Bronchial epithelial cell (primary cell): ENCODE results near the gene HCN4. TPM values are rescaled to one million over a fixed set of nuclear protein-coding genes. Genes with fewer than 3 reads are reported as not detected.

Experiments
- DNase-seq: peaks from one replicate; pipeline ENCODE4 v3.0.0-alpha.2; 2010; ENCODE audit warnings: low read depth
- FAIRE-seq: peaks from 2 replicates; lab custom pipeline; 2011; peaks lifted over from hg19 to GRCh38; lab: Jason Lieb, UNC
- H3K27me3 ChIP-seq: 2 replicates; pipeline ENCODE4 v1.5.1; 2011; ENCODE audit warnings: low read length; ENCODE audit not compliant: control insufficient read depth, insufficient read depth
- H3K36me3 ChIP-seq: 2 replicates; pipeline ENCODE4 v1.5.1; 2011; ENCODE audit warnings: low read length; ENCODE audit not compliant: control insufficient read depth, insufficient read depth
- H3K4me3 ChIP-seq: 2 replicates; pipeline ENCODE4 v1.5.1; 2011; ENCODE audit warnings: mild to moderate bottlenecking, low read depth, low read length, control low read depth
- CTCF ChIP-seq: IDR thresholded peaks from 2 replicates; pipeline ENCODE4 v1.5.1; 2011; ENCODE audit warnings: mild to moderate bottlenecking, moderate library complexity, low read length, control low read depth, inconsistent platforms; ENCODE audit not compliant: insufficient read depth, severe bottlenecking
- total RNA-seq: library from RNA; depleted of rRNA; stranded (reverse); fragments of >200 nt; gene quantifications from 2 replicates; pipeline ENCODE4 v1.2.1, GENCODE V29; 2014

Gene HCN4
- total RNA-seq, 1 donor from 2014 or later: not detected

DNA sequence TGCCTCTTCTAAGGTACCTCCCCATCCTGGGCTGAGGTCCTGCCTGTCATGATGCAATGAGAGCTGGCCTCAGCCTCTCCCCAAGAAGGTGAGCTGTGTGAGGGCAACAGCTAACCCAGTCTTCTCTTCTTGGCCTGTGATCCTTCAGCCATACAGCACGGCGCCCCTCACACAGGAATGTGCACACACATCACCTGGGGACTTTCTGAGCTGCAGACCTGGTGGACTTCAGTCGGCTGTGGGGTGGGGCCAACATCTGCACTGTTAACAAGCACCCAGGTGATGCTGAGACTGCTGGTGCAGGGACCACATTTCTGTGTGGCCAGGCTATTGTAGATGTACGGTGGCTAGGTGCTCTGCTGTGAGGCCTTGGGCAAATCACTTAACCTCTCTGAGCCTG is 14.5 kb downstream of the HCN4 start:
- DNase-seq: no peak

DNA sequence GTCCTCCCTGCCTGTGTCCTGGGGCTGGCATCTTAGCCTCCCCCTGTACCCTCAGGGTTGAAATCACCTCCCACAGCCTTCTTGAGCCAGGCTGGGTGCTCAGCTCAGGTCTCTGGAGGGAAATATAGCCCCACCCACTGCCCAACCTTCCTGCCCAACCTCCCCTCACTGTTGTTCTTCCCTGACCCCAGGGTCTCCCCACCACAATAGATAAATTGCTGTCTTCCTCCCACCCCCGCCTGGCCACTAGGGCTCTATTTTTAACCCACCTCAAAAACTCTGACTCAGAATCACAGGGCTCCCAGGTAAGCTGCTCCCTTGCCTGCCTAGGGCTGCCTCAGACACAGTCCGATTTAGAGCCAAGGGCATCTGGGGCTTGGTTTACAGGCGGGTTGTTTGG is 15.0 kb downstream of the HCN4 start:
- DNase-seq: no peak
- no peaks in the 10 kb centered on the region for H3K36me3 ChIP-seq
- TF ChIP-seq CTCF: no peak
- H3K4me3 ChIP-seq: no peak overlapping the region
- no peak for FAIRE-seq
- peaks cover 1% of the 10 kb centered on the region for H3K27me3 ChIP-seq

More for the DNA sequence above, 14.5 kb downstream of the HCN4 start:
- Histone ChIP-seq H3K36me3 (no peaks in the 10 kb centered on the region), H3K27me3 (peaks cover 1% of the 10 kb centered on the region), H3K4me3 (no peak overlapping the region)
- no peak for TF ChIP-seq CTCF
- FAIRE-seq: peak; percentile 90

DNA sequence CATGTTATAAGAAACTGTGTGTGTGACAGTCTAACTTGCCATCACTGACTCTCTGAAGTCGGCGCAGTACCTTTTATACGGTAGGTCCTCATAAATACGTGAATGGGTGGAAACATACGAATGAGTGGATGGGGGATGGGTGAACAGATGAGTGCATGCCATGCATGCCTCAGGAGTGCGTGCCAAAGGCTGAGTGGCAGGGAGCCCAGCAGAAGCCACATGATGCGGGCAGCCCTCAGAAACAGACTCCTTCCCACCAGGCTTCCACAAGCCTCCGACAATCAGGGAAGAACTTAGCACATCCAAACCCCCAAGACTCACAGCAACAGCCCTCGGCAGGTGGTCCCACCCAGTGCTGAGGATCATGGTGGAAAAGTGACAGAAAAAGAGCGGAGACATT is 16.7 kb downstream of the HCN4 start:
- no peak for FAIRE-seq
- Histone ChIP-seq H3K36me3 (no peaks in the 10 kb centered on the region), H3K4me3 (no peak overlapping the region), H3K27me3 (peaks cover 1% of the 10 kb centered on the region)
- TF ChIP-seq CTCF: no peak
- no peak for DNase-seq

DNA sequence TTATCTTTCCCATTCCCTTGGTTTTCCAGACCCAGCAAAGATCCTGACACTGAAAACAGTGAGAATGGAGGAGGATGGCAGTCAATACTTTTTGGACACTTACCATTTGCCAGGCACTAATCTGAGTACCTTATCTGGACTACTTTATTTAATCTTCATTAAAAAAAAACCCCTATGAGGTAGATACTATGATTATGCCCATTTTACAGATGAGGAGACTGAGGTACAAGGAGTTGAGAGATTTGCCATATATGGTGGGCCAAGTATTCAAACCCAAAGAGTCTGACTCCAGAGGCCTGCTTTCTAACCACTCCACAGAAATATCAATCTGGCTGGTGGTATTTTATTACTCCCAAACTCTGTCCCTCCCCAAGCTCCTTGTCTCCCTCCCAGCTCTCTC is 19.6 kb downstream of the HCN4 start:
- no peak for FAIRE-seq
- no peak for TF ChIP-seq CTCF
- no peak overlapping the region for H3K4me3 ChIP-seq
- no peak for DNase-seq
- peaks cover 1% of the 10 kb centered on the region for H3K27me3 ChIP-seq
- H3K36me3 ChIP-seq: no peaks in the 10 kb centered on the region

DNA sequence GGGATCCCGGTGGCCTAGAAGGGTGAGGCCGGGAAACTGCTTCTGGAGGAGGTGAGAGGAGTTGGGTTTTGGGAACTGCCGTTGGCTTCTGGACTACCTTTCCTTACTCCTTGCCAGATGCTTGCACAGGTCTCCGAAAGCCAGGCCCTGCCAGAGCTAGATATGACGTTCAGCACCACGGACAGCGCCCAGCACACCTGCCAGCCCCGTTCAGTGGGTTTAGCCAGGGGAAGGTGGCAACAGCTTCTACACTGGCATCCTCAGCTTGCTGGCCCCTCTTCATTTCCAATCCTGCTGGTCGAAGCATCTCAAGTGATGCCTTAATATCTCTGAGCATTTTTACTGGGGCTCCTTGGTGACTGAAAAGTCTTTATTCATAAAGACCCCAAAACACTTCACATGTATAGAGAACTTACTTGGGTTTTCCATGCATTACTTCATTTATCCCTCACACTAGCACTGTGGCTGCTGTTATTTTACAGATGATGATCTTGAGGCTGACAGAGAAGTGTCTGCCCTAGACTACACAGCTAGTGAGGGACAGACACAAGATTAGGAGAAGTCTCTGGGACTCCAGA is 21.9 kb downstream of the HCN4 start:
- Histone ChIP-seq H3K4me3 (no peak overlapping the region), H3K27me3 (no peaks in the 10 kb centered on the region), H3K36me3 (no peaks in the 10 kb centered on the region)
- no peak for TF ChIP-seq CTCF
- DNase-seq (peak; percentile 36), FAIRE-seq (no peak)

DNA sequence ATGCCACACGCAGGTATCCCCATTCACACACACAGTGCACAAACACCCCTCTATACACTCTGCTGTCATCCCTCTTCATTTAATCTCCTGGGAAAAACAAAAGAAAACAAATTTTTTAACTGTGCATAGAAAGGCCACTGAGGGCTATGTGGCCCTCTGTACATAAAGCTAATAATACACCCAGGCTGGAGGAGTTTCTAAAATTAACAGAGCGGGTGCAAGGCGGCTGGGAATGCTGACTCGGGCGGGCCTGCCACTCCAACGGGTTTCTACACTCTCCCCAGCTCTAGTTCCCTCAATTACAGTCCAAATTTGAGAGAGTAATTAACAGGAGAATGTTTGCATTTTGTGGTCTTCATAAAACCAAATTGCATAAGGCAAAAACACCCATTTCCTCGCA is 23.1 kb downstream of the HCN4 start:
- FAIRE-seq: no peak
- no peak for TF ChIP-seq CTCF

More for the DNA sequence above, 23.1 kb downstream of the HCN4 start:
- Histone ChIP-seq H3K4me3 (no peak overlapping the region), H3K27me3 (no peaks in the 10 kb centered on the region), H3K36me3 (no peaks in the 10 kb centered on the region)
- no peak for DNase-seq
